ENCODE data around the gene RNF222. TPM values are rescaled to one million over a fixed set of nuclear protein-coding genes. Genes with fewer than 3 reads are reported as not detected.

The RNF222 gene
- total and polyA plus RNA-seq, 2 of the 4 experiments (the other 2 are of a cell fraction) = not detected

GRCh38 chr17:8376271-8377067, 21.2 kb downstream of the RNF222 start, which contains the start of gene KRABD2:
KRABD2 (minus strand) TSS chr17:8376704.
- no peaks in the 10 kb centered on the region for H3K27me3 ChIP-seq (ENCODE audit: control insufficient read depth, insufficient read depth, low read length)
- peak within 1 kb of the TSS; percentile 89 for H3K23ac ChIP-seq (ENCODE audit: low read depth, low read length)
- H2AFZ ChIP-seq (replicated peaks; ENCODE audit: low read length, poor library complexity) = peak within 1 kb of the TSS; percentile 94
- H4K20me1 ChIP-seq (ENCODE audit: insufficient read depth, low read length) = peaks cover 24% of the 10 kb centered on the region
- dilution Hi-C loops (cut with HindIII; ENCODE audit: low sequenced_read_pairs, unreplicated experiment) (no loop called here), intact Hi-C loops (cut with micrococcal nuclease) (loop anchor here (1.0 to 2.0 kb wide), 2 partner anchors 46 to 128 kb away; partner anchors contain the start of genes CTC1 and PFAS), in situ Hi-C loops (cut with MboI; ENCODE audit: low sequenced_read_pairs) (no loop called here)
- ChIA-PET POLR2A (ENCODE audit: unreplicated experiment) (no interaction called here), CTCF (interaction anchor here (0.7 kb wide), 1 partner anchor 16 kb away, joined by 3 read pairs; no protein-coding TSS in a partner anchor)
- H3K79me1 ChIP-seq (ENCODE audit: low read depth in 1 of 2, low read length in 2 of 2) = peaks cover 10 to 30% of the 10 kb centered on the region in 2 experiments
- H3K36me3 ChIP-seq (ENCODE audit: control insufficient read depth, insufficient read depth, low read length) = peaks cover 24% of the 10 kb centered on the region
- peaks cover 6% of the 10 kb centered on the region for H3K4me1 ChIP-seq (ENCODE audit: control insufficient read depth, insufficient read depth, low read length)
- peak within 1 kb of the TSS; percentile 39; the same call in 1 of the 2 replicates for H2BK120ac ChIP-seq (ENCODE audit: low read depth, low read length)
- H3K4me2 ChIP-seq (ENCODE audit: low read depth, low read length) = peak within 1 kb of the TSS; percentile 99
- H3K9ac ChIP-seq (ENCODE audit: low read depth, low read length) = peak within 1 kb of the TSS; percentile 97
- no peaks in the 10 kb centered on the region for H3K9me3 ChIP-seq (ENCODE audit: control insufficient read depth, insufficient read depth, low read length)
- DNase-seq (peak; percentile 79), ATAC-seq (ENCODE audit: low read depth) (peak; percentile 97)
- H3K18ac ChIP-seq (ENCODE audit: low read depth, low read length) = peak within 1 kb of the TSS; percentile 68
- H3K56ac ChIP-seq (ENCODE audit: extremely low read depth, insufficient read depth, low read length) = peak within 1 kb of the TSS; percentile 82
- H2BK20ac ChIP-seq (ENCODE audit: low read depth, low read length) = 0 out of 2 replicates have a peak within 1 kb of the TSS, but pooled peaks have one; percentile 3
- H3K27ac ChIP-seq (ENCODE audit: insufficient read depth, low read length) = peak within 1 kb of the TSS; percentile 97
- H4K91ac ChIP-seq (ENCODE audit: insufficient read depth, low read depth, low read length) = peak within 1 kb of the TSS; percentile 93
- peak within 1 kb of the TSS; percentile 96 for H3K4ac ChIP-seq (ENCODE audit: low read depth, low read length)
- peak within 1 kb of the TSS; percentile 85 for H3K4me3 ChIP-seq (ENCODE audit: insufficient read depth, low read depth, low read length)
- WGBS, 2 experiments (ENCODE audit: extremely low coverage in 2 of 2, insufficient read length in 1 of 2) = 0% methylated on average over 6 of the region's 41 CpGs; no CpG with 5 or more reads in 1 of the 2 experiments
- peak within 1 kb of the TSS; percentile 86 for H2BK5ac ChIP-seq (ENCODE audit: low read depth, low read length, poor library complexity, severe bottlenecking)
- TF ChIP-seq NFE2L2 (IDR thresholded peaks at IDR 0.05; ENCODE audit: low read depth, low read length) (no peak), MAZ (IDR thresholded peaks at IDR 0.05; ENCODE audit: borderline replicate concordance, low read depth, low read length) (peak; percentile 89), MAFK (IDR thresholded peaks at IDR 0.05; ENCODE audit: low read depth, low read length) (no peak; the same call in 1 of the 2 replicates), CTCF (conservative IDR thresholded peaks at IDR 0.05; ENCODE audit: low read depth, low read length) (peak; percentile 66), POLR2A (IDR thresholded peaks at IDR 0.05; ENCODE audit: low read depth, low read length) (peak; percentile 69; the same call in 1 of the 2 replicates), SMC3 (IDR thresholded peaks at IDR 0.05; ENCODE audit: low read depth, low read length) (0 out of 2 replicates have a peak, but pooled peaks have one; percentile 16)
- peak within 1 kb of the TSS; percentile 93 to 94 for H4K8ac ChIP-seq (ENCODE audit: low read depth in 2 of 2, low read length in 2 of 2)
- H3K9me1 ChIP-seq (ENCODE audit: insufficient read depth, low read length) = peaks cover 3% of the 10 kb centered on the region; the same call in 1 of the 2 replicates
- BruUV-seq (replicated peaks) = no TSS peak
- peak within 1 kb of the TSS; percentile 30; the same call in 1 of the 3 replicates for H2BK15ac ChIP-seq (ENCODE audit: low read depth, low read length)
- peak within 1 kb of the TSS; percentile 92 for H3K14ac ChIP-seq (replicated peaks; ENCODE audit: low read depth, low read length)
- peak within 1 kb of the TSS; percentile 80 for H4K5ac ChIP-seq (ENCODE audit: low read depth, low read length)
- H2AK9ac ChIP-seq (replicated peaks; ENCODE audit: low read depth, low read length, poor library complexity) = peak within 1 kb of the TSS; percentile 96
- peak within 1 kb of the TSS; percentile 93 for H2AK5ac ChIP-seq (ENCODE audit: low read depth, low read length)

Measured in IMR-90 (cell line).